Chondrocyte (in vitro differentiated cells): ENCODE measurements around the gene TELO2. TPM values are rescaled to one million over a fixed set of nuclear protein-coding genes. Genes with fewer than 3 reads are reported as not detected.

Experiments
- DNase-seq: peaks from one replicate; pipeline ENCODE4 v3.0.0; 2021; ENCODE audit warnings: mixed read lengths, low spot score
- H3K27ac Mint-ChIP-seq: one replicate; pipeline ENCODE4 v1.8.0; 2021; ENCODE audit warnings: mild to moderate bottlenecking, moderate library complexity, mixed read lengths; ENCODE audit not compliant: unreplicated experiment
- H3K27me3 Mint-ChIP-seq: 2 replicates; pipeline ENCODE4 v1.8.0; 2021; ENCODE audit warnings: low read depth, mixed read lengths
- H3K36me3 Mint-ChIP-seq: 2 replicates; pipeline ENCODE4 v1.8.0; 2021; ENCODE audit warnings: low read depth, mixed read lengths
- H3K4me1 Mint-ChIP-seq: 2 replicates; pipeline ENCODE4 v1.8.0; 2021; ENCODE audit warnings: low read depth, mild to moderate bottlenecking, mixed read lengths
- H3K4me3 Mint-ChIP-seq: one replicate; pipeline ENCODE4 v1.8.0; 2021; ENCODE audit warnings: mild to moderate bottlenecking, moderate library complexity, mixed read lengths; ENCODE audit not compliant: unreplicated experiment
- H3K9me3 Mint-ChIP-seq: 2 replicates; pipeline ENCODE4 v1.8.0; 2021; ENCODE audit warnings: low read depth, mixed read lengths
- CTCF ChIP-seq: fragments of 200-600 bp; sonication (generic); IDR thresholded peaks from 2 replicates; pipeline ENCODE4 v1.5.0; 2021; ENCODE audit warnings: antibody characterized with exemption, mild to moderate bottlenecking, moderate library complexity
- total RNA-seq: library from RNA; stranded (reverse); gene quantifications from 3 replicates; pipeline ENCODE4 v1.2.1, GENCODE V29; 2021

Gene TELO2
- total RNA-seq, 1 donor from 2014 or later = 21.7 TPM

GRCh38 chr16:1487395-1488053 is 5.6 kb upstream of the TELO2 start:
- peak; percentile 84 for DNase-seq
- peaks cover 2% of the 10 kb centered on the region for H3K27me3 Mint-ChIP-seq
- no peak overlapping the region for H3K27ac Mint-ChIP-seq
- peaks cover 3% of the 10 kb centered on the region for H3K4me1 Mint-ChIP-seq
- H3K9me3 Mint-ChIP-seq = no peaks in the 10 kb centered on the region
- no peak for TF ChIP-seq CTCF
- H3K4me3 Mint-ChIP-seq = no peak overlapping the region
- no peaks in the 10 kb centered on the region for H3K36me3 Mint-ChIP-seq

- no peaks in the 10 kb centered on the region for H3K36me3 Mint-ChIP-seq
- H3K27ac Mint-ChIP-seq = no peak overlapping the region
- no peaks in the 10 kb centered on the region for H3K9me3 Mint-ChIP-seq
- no peak for TF ChIP-seq CTCF
- H3K27me3 Mint-ChIP-seq = peaks cover 2% of the 10 kb centered on the region
- peak; percentile 76 for DNase-seq
- no peak overlapping the region for H3K4me3 Mint-ChIP-seq
- H3K4me1 Mint-ChIP-seq = peaks cover 9% of the 10 kb centered on the region
Measured at GRCh38 chr16:1488054-1488601, 5.0 kb upstream of the TELO2 start.

- H3K4me3 Mint-ChIP-seq = no peak within 1 kb of the TSS
- peaks cover 2% of the 10 kb centered on the region for H3K27me3 Mint-ChIP-seq
- H3K9me3 Mint-ChIP-seq = no peaks in the 10 kb centered on the region
- no peak within 1 kb of the TSS for H3K27ac Mint-ChIP-seq
- peaks cover 9% of the 10 kb centered on the region for H3K4me1 Mint-ChIP-seq
- TF ChIP-seq CTCF = no peak
- H3K36me3 Mint-ChIP-seq = no peaks in the 10 kb centered on the region
- no peak for DNase-seq
Measured at GRCh38 chr16:1488619-1489018, 4.5 kb upstream of the TELO2 start, which contains the start of gene PTX4. TSS of gene PTX4 (minus strand) at chr16:1488944. CDS start at chr16:1488909, 35 bp downstream.

GRCh38 chr16:1489077-1489476 is 4.1 kb upstream of the TELO2 start:
- H3K4me3 Mint-ChIP-seq = no peak overlapping the region
- no peaks in the 10 kb centered on the region for H3K36me3 Mint-ChIP-seq
- H3K27me3 Mint-ChIP-seq = no peaks in the 10 kb centered on the region
- DNase-seq = peak; percentile 72
- peaks cover 12% of the 10 kb centered on the region for H3K4me1 Mint-ChIP-seq
- H3K27ac Mint-ChIP-seq = no peak overlapping the region
- H3K9me3 Mint-ChIP-seq = no peaks in the 10 kb centered on the region
- no peak for TF ChIP-seq CTCF

- no peak overlapping the region for H3K4me3 Mint-ChIP-seq
- DNase-seq = no peak
- TF ChIP-seq CTCF = no peak
- H3K9me3 Mint-ChIP-seq = no peaks in the 10 kb centered on the region
- peaks cover 1% of the 10 kb centered on the region for H3K36me3 Mint-ChIP-seq
- peaks cover 18% of the 10 kb centered on the region for H3K4me1 Mint-ChIP-seq
- H3K27ac Mint-ChIP-seq = no peak overlapping the region
- H3K27me3 Mint-ChIP-seq = no peaks in the 10 kb centered on the region
Measured at GRCh38 chr16:1491327-1491726, 1.8 kb upstream of the TELO2 start.
